Right lobe of liver (tissue), 6 donors: ENCODE measurements around the gene OR7C1. TPM values are rescaled to one million over a fixed set of nuclear protein-coding genes. Genes with fewer than 3 reads are reported as not detected.
A peak's percentile ranks its signal among the peaks of the same experiment; 100 is the strongest.

Experiments used
- ATAC-seq, 4 donors: fragments of 200-7000 bp; cut with Tn5 transposase; one replicate each; pipeline ENCODE4 v1.9.1; 2020; ENCODE audit warnings: mild to moderate bottlenecking in 4 of 4, moderate library complexity in 4 of 4
- DNase-seq, 3 donors: peaks; one replicate each; pipeline ENCODE4 v3.0.0-alpha.2; 2020
- H3K27ac ChIP-seq, 3 donors: fragments of 200-600 bp; one replicate each; pipeline ENCODE4 v1.8.0; 2022
- H3K27me3 ChIP-seq, 2 donors: fragments of 200-600 bp; one replicate each; pipeline ENCODE4 v1.8.0; 2022
- H3K36me3 ChIP-seq, 4 donors: fragments of 200-600 bp; sonication (generic) in 1 of 4; one replicate each; pipeline versions ENCODE4 v1.5.1 to v1.8.0; 2017 to 2022; ENCODE audit warnings: control low read depth in 1 of 4
- H3K4me1 ChIP-seq, 4 donors: fragments of 200-600 bp; sonication (generic) in 1 of 4; one replicate each; pipeline versions ENCODE4 v1.5.1 to v1.8.0; 2017 to 2022; ENCODE audit warnings: control low read depth in 1 of 4
- H3K4me3 ChIP-seq, 3 donors: fragments of 200-600 bp; one replicate each; pipeline ENCODE4 v1.8.0; 2022
- H3K9me3 ChIP-seq, 4 donors: fragments of 200-600 bp; sonication (generic) in 1 of 4; one replicate each; pipeline versions ENCODE4 v1.5.1 to v1.8.0; 2017 to 2022; ENCODE audit warnings: control low read depth in 1 of 4
- CTCF ChIP-seq, 4 donors: fragments of 200-600 bp in 3 of 4; fragments of 450-650 bp in 1 of 4; IDR thresholded peaks; one replicate each; pipeline versions ENCODE4 v1.5.1 to v1.8.0; 2016 to 2022; ENCODE audit warnings: antibody characterized with exemption in 4 of 4, mild to moderate bottlenecking in 2 of 4
- POLR2A ChIP-seq: fragments of 450-650 bp; IDR thresholded peaks from one replicate; pipeline ENCODE4 v1.6.1; 2017; ENCODE audit warnings: antibody characterized with exemption, mild to moderate bottlenecking
- WGBS: methylation state at CpG from one replicate; pipeline ENCODE4 v1.1.6; 2018; ENCODE audit warnings: low coverage, low lambda C conversion rate; ENCODE audit not compliant: insufficient coverage; ENCODE audit errors: missing lambda C conversion rate; 5-methylcytosine and 5-hydroxymethylcytosine counted together
- intact Hi-C, 2 donors: fragments of 100-400 bp; cut with DNase I; formaldehyde crosslinking; loops; one replicate each; pipeline versions ENCODE4 v1.11.2 to v1.14.1; 2022
- small RNA-seq, 2 experiments: library from RNA; depleted of rRNA; stranded (forward); fragments of <200 nt; gene quantifications; one replicate each; pipeline ENCODE3, GENCODE V24; 2016
- total RNA-seq, 6 experiments: library from RNA; depleted of rRNA in 2 of 6; stranded (reverse); fragments of >200 nt in 2 of 6; fragmentation: NEBNext Ultra II Directional in 3 of 6; extraction: Animal tissue kit (Norgen Biotek cat#: 25700) in 3 of 6; gene quantifications; one replicate each; pipeline versions ENCODE4 v1.1.0 to v1.2.4, GENCODE V29; 2016 to 2023
- donor health status: DM: no; HTN: yes; CAD: no.
- donor health status: DM: no; HTN: no; CAD: no.
- donor health status: DM: no; HTN: no; CAD: no.
- donor health status: DM: no; HTN: yes; CAD: no.
- donor health status: DM: no; HTN: yes; CAD: no.

The OR7C1 gene
- total RNA-seq, 6 experiments from 2014 or later = 0.02 TPM; not detected in 5

GRCh38 chr19:14762111-14762510 lies 72.9 kb downstream of the OR7C1 start:
- H3K36me3 ChIP-seq = no peaks in the 10 kb centered on the region
- H3K9me3 ChIP-seq = no peaks in the 10 kb centered on the region
- intact Hi-C loops = no loop called here
- DNase-seq = peak in 1 of 3 donors; percentile 1
- no peaks in the 10 kb centered on the region for H3K27me3 ChIP-seq
- TF ChIP-seq POLR2A (no peak), CTCF (IDR thresholded peaks at IDR 0.05) (no peak)
- WGBS = 57% methylated on average over 1 of the region's 2 CpGs
- H3K4me3 ChIP-seq = no peak overlapping the region
- no peak overlapping the region for H3K27ac ChIP-seq
- no peak for ATAC-seq
- H3K4me1 ChIP-seq = no peaks in the 10 kb centered on the region

GRCh38 chr19:14761607-14762006 lies 73.4 kb downstream of the OR7C1 start:
- TF ChIP-seq CTCF (IDR thresholded peaks at IDR 0.05) (no peak), POLR2A (no peak)
- no peak overlapping the region for H3K4me3 ChIP-seq
- H3K27ac ChIP-seq = no peak overlapping the region
- no peaks in the 10 kb centered on the region for H3K4me1 ChIP-seq
- 47% methylated on average over 5 of the region's 5 CpGs for WGBS
- H3K36me3 ChIP-seq = no peaks in the 10 kb centered on the region
- intact Hi-C loops = no loop called here
- DNase-seq = peak in 2 of 3 donors; percentile 3 to 28
- no peaks in the 10 kb centered on the region for H3K27me3 ChIP-seq
- ATAC-seq = no peak
- no peaks in the 10 kb centered on the region for H3K9me3 ChIP-seq

GRCh38 chr19:14758816-14759215 lies 76.2 kb downstream of the OR7C1 start:
- DNase-seq (peak in 2 of 3 donors; percentile 11 to 25), ATAC-seq (no peak)
- intact Hi-C loops = no loop called here
- whole genome bisulfite sequencing = 42% methylated on average over 9 of the region's 16 CpGs
- H3K36me3 ChIP-seq = no peaks in the 10 kb centered on the region
- H3K4me1 ChIP-seq = no peaks in the 10 kb centered on the region
- H3K4me3 ChIP-seq = no peak overlapping the region
- no peak overlapping the region for H3K27ac ChIP-seq
- TF ChIP-seq CTCF (IDR thresholded peaks at IDR 0.05) (no peak), POLR2A (no peak)
- H3K9me3 ChIP-seq = no peaks in the 10 kb centered on the region
- no peaks in the 10 kb centered on the region for H3K27me3 ChIP-seq

DNA sequence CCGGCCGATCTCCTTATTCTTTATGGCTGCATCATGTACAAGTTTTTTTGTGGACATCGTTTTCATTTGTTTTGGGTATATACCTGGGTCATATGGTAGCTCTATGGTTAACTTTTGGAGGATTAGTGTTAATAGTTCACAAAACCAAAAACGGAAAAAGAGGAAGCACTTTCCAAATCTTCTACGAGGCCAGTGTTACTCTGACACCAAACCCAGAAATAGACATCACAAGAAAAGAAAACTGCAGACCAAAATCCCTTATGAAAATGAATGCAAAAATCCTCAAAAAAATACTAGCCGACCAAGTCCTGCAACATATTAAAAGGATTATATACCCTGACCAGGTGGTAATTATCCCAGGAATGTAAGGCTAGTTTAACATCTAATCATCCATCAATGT lies 86.4 kb downstream of the OR7C1 start:
- intact Hi-C loops = no loop called here
- no peaks in the 10 kb centered on the region for H3K27me3 ChIP-seq
- TF ChIP-seq POLR2A (no peak), CTCF (IDR thresholded peaks at IDR 0.05) (no peak)
- H3K4me1 ChIP-seq = no peaks in the 10 kb centered on the region
- WGBS = 49% methylated on average over 6 of the region's 6 CpGs
- no peak overlapping the region for H3K4me3 ChIP-seq
- H3K36me3 ChIP-seq = no peaks in the 10 kb centered on the region
- ATAC-seq (no peak), DNase-seq (no peak)
- no peak overlapping the region for H3K27ac ChIP-seq
- no peaks in the 10 kb centered on the region for H3K9me3 ChIP-seq

Small RNAs within 50 kb of the gene (small RNA-seq; reads per million reads assigned to genes)
- gene AC005255.1 = 0 reads per million in 2 experiments

Other genes with a start within 250 kb of the OR7C1 start
- gene ADGRE3, start 160.3 kb downstream of the OR7C1 start, total RNA-seq = under 1 TPM in 4 of 6 experiments, not detected in 2; 0.09 to 0.53 (median 0.24) TPM
- gene ZNF333, start 145.1 kb downstream of the OR7C1 start, total RNA-seq = 1 to 10 TPM; 2.5 to 6.1 (median 3.8) TPM
- gene ADGRE2, start 56.6 kb downstream of the OR7C1 start, total RNA-seq = 1 to 10 TPM; 1.6 to 5.7 (median 1.9) TPM
- gene OR7A5, start within 50 bp of the OR7C1 start, total RNA-seq = not detected
- not detected for gene OR7A10, start 13.7 kb upstream of the OR7C1 start, total RNA-seq
- gene OR7A17, start 50.9 kb upstream of the OR7C1 start, total RNA-seq = not detected
- gene OR7C2, start 106.3 kb upstream of the OR7C1 start, total RNA-seq = not detected
- not detected for gene SLC1A6, start 144.7 kb upstream of the OR7C1 start, total RNA-seq
- not detected for gene CASP14, start 214.3 kb upstream of the OR7C1 start, total RNA-seq
- not detected for gene OR1I1, start 247.0 kb upstream of the OR7C1 start, total RNA-seq